GM21447 (cell line): Measurements from ENCODE around the gene CORO1C.
"Not testable (repeated sequence)": the region's sequence is repeated elsewhere in the genome, so short reads cannot be mapped to it uniquely, and the experiment has no call there.

ENCODE experiments used
- ATAC-seq: cut with Tn5 transposase; IDR thresholded peaks from one replicate; pipeline ENCODE4 v1.9.1; 2021; ENCODE audit not compliant: unreplicated experiment

CORO1C gene

DNA sequence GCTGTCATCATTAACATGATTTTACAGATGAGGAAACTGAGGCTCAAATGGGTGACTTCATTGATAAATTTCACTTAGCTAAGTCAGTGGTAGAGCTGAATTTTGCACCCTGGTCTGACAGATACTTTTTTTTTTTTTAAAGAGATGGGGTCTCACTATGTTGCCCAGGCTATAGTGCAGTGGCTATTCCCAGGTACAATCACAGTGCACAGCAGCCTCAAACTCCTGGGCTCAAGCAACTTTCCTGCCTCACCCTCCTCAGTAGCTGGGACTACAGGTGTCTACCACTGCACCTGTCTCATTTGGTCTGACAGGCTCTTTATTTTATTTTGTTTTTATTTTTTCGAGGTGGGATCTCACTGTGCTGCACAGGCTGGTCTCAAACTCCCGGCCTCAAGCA, 24.2 kb upstream of the CORO1C start:
- no peak for ATAC-seq

DNA sequence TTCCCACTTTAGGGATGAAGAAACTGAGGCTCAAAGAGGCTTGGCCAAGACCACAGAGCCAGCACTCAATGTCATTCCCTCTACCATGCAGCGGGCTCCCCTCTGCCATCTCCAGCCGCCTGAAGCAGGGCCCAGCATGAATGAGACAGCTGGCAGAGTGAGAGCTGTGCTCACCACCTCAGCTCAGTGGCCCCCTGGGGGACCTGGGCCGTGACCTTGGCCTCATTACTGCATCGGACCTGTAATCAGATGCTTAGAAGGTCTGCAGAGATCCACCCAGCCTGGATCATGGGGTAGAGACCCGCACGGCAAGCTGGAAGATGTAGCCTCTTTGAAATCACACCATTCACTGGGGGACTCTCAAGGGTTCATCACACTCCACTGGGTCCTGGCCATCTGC, 22.7 kb upstream of the CORO1C start:
- no peak for ATAC-seq

DNA sequence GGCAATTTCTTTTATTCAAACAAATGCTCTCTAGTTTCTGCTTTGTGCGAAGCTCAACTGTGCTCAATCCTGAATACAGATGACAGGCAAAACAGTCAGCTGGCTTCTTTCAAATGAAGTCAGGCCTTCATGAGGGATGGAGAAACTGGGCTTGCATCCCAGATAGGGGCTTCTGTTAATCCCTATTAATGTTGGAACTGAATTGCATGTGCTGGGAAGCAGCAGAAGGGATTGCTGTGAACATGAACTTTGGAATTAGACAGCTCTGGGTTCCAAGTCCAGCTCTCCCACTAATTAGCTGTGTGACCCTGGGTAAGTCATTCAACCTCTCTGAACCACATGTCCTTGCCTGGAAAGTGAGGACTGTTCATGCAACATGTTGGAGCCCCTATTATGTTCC, 21.1 kb upstream of the CORO1C start:
- ATAC-seq, result no peak

DNA sequence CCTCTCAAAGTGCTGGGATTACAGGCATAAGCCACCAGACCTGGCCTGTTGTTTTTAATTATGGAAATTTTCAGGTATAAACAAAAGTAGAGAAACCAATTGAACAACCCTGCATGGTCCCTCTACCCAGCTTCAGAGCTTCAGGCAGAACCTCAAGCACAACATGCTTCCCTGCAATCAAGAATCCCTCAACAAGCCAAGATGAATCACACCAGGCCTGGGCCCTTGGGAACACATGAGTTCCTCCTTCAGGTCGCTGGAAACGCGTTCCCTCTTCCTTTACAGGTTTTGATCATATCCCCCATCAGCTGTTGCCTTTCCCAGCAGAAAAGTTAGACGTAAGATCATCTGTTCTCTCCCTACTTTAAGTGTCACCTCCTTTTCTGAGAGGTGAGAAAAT, 20.5 kb upstream of the CORO1C start:
- ATAC-seq, result no peak

DNA sequence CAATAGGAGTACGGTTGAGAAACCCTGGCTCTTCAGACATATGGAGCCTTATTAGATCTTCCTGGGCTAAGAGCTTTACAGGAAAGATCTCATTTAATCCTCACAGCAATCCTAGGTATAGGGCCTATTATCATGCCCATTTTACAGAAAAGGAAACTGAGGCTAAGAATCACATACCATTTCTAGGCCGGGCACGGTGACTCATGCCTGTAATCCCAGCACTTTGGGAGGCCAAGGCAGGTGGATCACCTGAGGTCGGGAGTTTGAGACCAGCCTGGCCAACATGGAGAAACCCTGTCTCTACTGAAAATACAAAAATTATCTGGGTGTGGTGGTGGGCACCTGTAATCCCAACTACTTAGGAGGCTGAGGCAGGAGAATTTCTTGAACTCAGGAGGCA, 19.7 kb upstream of the CORO1C start:
- not testable (repeated sequence) for ATAC-seq

DNA sequence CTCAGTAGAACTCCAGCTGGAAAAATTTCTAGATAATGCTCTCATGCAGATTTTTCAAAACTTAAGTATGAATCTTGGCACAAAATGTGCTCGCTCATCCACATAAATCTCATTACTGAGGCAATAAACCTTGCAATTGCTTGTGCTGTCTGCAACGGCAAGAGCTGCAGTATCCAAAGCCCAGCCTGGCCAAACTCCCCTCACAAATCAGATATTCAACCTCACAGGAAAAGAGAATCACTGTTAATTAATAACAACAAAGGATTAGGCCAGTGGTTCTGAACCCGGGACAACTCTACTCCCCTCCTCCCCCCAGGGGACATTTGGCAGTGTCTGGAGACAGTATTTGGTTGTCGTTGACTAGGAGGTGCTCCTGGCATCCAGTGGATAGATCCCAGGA, 19.2 kb upstream of the CORO1C start:
- ATAC-seq, result no peak

DNA sequence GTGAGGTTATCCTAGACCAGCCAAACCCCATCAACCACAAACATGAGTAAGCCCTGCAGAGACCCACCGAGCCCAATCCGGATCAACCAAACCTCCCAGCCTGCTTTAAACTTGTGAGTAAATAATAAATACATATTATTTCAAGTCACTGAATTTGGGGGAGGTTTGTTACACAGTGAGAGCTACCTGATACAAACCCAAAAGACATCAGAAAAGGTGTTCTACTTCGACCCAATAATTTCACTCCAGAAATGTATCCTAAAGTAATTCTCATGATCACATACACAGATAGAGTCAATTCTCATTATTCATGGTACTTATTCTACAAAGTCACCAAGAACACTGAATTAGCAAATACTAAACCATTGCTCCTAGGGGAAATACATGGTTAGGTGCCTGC, 16.2 kb upstream of the CORO1C start:
- no peak for ATAC-seq

DNA sequence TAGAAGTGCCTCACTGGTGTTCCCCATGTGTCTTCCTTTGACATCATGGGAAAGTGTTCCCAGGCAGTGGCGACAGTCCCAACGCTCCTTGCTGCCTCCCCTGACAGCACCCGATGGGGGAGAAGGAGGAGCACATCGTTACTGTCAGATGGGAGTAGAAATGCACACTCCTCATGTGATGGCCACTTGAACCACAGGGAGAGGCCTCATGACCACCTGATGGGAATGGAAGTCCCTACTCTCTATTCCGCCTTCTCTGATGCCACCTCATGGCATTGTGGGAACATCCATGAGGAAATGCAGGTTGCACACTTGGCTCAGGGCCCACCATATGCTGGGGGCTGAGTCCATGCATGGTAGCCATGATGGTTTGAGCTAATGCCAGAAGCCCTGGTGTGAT, 14.3 kb upstream of the CORO1C start:
- no peak for ATAC-seq

DNA sequence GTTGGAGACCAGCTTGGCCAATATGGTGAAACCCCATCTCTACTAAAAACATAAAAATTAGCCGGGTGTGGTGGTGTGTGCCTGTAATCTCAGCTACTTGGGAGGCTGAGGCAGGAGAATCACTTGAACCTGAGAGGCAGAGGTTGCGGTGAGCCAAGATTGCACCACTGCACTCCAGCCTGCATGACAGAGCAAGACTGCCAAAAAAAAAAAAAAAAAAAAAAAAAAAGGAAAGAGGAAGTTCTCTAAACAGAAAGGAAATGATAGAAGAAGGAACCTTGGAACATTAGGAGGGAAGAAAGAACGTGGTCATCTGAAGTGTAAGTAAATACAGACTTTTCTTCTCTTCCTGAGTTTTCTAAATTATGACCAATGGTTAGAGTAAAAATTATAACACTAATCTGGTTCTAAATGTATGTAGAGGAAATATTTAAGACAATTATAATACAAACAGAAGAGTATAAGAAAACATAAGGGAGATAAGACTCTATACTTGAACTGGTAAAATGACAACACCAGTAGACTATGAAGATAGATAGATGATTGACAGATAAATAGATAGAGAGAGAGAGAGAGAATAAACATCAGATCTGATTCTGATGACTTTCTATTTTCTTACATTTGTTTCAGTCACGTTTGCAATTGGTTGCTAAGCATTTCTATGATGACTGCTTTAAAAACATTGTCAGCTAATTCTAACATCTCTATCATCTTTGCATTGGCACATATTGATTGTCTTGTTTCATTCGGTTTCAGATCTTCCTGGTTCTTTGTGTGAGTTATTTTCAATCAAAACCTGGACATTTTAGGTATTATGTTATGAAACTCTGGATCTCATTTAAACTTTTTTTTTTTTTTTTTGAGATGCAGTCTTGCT, 12.9 kb upstream of the CORO1C start:
- no peak for ATAC-seq

DNA sequence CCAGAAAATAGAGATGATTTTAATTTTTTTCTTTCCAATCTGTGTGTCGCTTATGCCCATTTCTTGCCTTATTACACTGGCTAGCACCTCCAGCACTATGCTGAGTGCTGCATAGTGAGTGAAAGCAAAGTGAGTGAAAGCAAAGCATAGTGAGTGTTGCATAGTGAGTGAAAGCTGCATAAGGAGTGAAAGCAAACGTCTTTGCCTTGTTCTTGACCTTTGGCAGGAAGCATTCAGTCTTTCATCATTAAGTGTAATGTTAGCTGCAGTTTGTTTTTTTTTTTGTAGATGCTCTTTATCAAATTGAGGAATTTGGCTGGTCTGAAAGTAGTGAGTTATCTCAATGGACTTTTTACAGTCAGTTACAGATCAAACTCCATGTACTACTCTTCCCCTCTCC, 6.9 kb upstream of the CORO1C start:
- ATAC-seq, result no peak

DNA sequence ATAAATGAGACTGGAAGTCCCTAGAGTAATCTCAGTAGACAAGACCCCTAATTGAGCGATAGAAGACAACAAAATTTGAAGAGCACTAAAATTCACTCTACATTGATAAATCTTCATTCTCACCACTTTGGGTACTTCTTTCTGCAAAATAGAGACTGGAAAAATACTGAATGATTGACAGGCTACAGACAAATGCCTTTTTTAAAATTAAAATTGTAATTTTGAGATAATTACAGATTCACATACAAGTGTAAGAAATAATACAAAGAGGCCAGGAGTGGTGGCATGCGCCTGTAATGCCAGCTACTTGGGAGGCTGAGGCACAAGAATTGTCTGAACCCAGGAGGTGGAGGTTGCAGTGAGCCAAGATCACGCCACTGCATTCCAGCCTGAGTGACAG, 4.5 kb upstream of the CORO1C start:
- ATAC-seq, result no peak

DNA sequence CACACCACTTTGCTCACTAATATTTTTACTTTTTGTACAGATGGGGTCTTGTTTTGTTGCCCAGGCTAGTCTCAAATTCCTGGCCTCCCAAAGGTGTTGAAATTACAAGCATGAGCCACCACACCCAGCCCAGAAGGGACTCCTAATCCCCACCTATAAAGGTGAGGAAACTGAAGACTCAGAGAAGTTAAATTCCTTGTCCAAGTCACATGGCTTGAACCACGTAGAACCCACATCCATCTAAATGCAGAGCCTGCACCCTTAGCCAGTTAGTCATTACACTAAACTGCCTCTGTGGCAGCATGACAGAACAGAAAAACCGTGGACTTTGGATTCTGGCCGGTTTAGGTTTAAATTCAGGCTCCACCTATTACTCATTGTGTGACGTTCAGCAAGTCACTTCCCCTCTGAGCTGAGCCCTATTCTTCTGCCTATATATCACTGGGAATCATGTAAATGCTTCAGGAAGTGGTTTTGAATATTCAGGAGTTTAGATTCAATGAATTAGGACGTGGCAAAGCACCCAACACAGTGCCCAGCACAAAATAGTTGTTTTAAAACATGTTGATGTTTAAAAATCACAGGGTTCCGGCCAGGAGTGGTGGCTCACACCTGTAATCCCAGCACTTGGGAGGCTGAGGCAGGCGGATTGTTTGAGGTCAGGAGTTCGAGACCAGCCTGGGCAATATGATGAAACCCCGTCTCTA, 3.0 kb upstream of the CORO1C start:
- no peak for ATAC-seq

DNA sequence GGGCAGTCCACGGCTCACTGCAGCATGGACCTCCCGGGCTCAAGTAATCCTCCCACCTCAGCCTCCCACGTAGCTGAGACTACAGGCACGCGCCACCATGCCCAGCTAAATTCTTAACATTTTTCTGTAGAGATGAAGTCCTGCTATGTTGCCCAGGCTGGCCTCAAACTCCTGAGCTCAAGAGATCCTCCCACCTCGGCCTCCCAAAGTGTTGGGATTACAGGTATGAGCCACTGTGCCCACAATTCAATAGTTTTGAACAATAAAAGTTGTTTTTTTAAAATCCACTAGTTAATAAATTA, 1.9 kb upstream of the CORO1C start:
- ATAC-seq, result not testable (repeated sequence)

DNA sequence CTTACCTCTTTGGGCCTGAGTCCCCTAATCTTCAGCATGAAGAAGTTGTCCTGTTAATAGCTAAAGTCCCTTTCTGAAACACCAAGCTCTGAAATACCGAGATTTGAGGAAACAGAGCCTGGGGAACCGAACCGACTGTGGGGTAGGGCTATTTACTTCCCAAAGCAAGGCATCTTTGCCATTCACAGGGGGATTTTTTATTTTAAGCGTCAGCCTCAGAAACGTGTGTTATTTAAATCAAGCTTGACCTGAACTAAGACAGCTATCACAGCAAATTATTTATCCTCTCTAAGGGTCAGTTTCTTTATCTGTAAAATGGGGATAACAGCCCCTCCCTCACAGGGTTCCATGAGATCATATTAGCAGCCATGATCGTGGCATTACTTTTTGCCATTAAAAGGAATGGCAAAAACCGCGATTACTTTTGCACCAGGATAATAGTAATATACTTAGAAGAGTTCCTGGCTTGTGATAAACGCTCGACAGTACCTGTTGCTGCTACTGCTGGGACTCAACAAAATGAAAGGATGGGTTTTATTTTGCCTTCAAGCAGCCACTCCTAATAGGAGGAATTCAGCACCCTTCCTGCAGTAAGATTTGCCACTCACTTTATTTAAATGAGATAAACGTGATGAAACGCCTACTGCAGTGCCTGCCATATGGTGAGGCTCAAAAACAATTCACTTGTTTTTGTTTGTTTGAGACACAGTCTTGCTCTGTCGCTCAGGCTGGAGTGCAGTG, 1.3 kb upstream of the CORO1C start:
- no peak for ATAC-seq

DNA sequence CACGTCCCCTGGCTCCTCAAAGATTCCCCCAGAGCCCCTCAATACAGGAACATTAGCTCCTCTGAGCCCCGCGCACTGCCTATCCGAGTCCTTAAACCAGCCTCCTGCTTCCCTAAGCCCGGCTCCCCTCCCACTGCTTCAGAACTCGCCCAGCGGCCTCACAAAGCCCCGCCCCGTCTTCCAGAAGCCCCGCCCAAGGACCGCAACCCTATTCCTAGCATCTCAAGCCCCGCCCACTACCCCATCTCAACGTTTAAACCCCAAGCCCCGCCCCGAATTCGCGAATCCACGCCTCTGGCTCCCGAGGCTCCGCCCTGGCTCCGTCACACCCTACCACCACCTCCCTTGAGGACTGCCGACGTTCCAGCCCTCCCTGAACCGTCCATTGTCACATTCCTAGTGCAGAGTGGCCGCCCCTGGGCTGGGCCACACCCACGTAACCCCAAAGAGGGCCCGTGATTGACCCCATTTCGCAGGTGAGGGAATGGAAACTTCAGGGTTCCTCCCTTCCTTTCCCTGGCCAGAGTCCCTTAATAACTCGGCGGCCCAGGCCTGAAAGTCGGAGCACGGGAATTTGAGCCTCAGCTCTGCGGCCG, 646 bp upstream of the CORO1C start:
- ATAC-seq, result peak; percentile 55

DNA sequence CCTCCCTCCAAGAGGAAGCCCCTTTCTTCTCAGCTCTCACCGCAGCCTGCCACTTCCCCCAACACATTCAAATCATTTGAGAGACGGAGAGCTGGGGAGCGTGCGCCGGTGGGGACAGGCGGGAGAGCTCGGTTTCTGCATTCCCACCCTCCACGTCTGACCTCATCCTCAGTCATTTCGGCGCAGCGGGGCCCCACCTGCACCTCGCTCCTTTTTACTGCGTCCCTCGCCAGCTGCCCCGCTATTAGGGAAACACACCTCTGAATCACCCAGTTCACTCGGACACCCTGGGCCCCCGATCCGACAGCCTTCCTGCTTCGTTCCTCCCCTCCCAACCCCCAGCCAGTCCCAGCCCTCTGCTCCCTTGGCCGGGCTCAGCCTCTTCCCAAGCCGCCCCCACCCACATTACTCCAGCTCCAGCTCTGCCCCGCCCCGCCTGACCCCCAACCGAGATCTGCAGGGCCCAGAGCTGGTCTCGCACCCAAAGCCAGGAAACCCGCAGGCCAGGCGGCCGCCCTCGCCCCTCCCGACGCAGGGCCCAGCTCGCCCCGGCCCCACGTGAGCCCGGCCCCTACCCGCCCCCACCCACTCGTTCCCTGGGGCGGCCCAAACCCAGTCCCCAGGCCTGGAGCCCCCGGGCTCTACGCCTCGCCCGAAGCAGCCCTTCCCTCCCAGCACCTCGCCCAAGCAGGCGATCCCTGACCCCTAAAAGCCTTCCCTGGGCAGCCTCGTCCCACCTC, 783 bp downstream of the CORO1C start:
- ATAC-seq, result peak; percentile 35

DNA sequence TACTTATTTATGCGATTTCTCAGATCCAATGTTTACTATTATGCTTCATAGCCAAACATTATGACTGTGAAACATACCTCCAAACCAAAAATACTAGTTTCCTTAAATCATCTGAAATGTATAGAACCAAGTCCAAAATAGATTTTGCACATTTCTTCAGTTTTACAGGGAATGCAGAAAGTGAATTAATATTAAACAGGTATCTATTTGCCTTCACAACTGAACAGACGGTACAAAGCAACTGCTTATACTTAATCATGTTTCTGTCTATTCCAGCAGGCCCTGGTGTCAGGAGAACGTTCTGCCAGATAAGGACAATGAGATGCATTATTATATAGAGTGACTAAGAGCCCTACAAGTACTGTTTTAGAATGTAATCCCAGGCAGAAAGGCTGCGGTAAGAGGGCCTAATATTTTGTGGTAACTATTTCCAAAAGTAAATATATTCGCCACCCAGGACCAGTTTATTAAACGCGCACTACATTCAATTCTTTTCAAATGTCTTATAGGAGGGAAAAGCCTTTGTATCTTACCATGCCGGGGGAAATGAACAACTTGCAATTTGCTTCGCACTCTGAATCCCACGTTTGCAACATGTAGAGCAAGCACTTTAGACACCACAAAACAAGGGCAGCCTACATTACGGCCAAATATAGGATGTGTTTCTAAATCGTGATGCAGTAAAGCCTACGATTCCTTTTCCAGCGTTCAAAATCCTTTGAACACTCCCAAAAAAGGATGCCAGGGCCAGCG, 1.5 kb downstream of the CORO1C start:
- ATAC-seq, result no peak

DNA sequence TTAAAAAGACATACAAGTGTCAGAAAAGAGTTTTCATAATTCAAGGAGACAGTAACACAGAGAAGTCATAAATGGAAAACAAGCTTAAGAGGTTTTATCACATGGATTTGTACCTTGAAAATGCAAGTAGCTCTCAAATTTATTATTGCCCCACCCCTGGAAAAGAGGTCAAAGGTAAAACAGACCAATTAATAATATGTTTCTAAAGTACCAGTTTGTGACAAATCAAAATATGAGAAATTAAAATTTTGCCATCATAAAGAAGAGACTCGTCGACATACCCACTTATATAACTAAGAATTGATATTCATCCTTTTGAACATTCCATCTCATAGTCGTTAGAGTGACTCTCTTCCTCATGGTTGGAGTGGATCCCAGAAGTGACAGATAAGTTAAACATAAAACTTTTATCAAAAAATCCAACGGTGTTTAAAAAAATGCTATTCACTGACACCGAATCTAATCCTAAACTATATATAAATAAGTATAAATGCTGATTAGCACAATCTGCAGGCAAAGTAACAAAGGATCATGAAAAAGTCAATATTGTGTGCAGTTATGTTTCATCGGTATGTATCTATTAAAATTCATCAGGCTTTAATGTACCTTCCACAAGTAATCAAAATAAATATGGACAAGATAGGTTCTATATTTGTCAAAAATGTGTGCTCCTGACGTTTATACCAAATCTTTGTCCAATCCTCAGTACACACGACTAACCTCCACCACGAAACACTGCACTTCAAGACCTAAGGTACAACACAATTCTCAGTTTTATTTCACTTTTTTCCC, 2.3 kb downstream of the CORO1C start:
- no peak for ATAC-seq
